KMS-11 (cell line): ENCODE data around the gene MT4.

Experiments
- H2AFZ ChIP-seq: fragments of 200-600 bp; sonication (generic); 2 replicates; pipeline ENCODE4 v1.6.1; 2016; ENCODE audit warnings: antibody characterized with exemption, mixed run types, low read depth
- H3K27ac ChIP-seq: fragments of 200-600 bp; sonication (generic); 2 replicates; pipeline ENCODE4 v1.6.1; 2016; ENCODE audit warnings: mild to moderate bottlenecking, mixed run types
- H3K27me3 ChIP-seq: fragments of 200-600 bp; sonication (generic); 2 replicates; pipeline ENCODE4 v1.6.1; 2017; ENCODE audit warnings: mild to moderate bottlenecking, low read depth, mixed run types, moderate library complexity; ENCODE audit not compliant: insufficient read depth
- H3K36me3 ChIP-seq: fragments of 200-600 bp; sonication (generic); 2 replicates; pipeline ENCODE4 v1.6.1; 2017; ENCODE audit warnings: mild to moderate bottlenecking, mixed run types; ENCODE audit not compliant: insufficient read depth
- H3K4me1 ChIP-seq: fragments of 200-600 bp; sonication (generic); 2 replicates; pipeline ENCODE4 v1.6.1; 2016; ENCODE audit warnings: mild to moderate bottlenecking, low read depth, mixed run types; ENCODE audit not compliant: poor library complexity, severe bottlenecking
- H3K4me2 ChIP-seq: fragments of 200-600 bp; sonication (generic); 2 replicates; pipeline ENCODE4 v1.7.0; 2016; ENCODE audit warnings: mild to moderate bottlenecking, mixed run types
- H3K4me3 ChIP-seq: fragments of 200-600 bp; sonication (generic); IDR thresholded peaks from 2 replicates; pipeline ENCODE4 v1.6.1; 2017; ENCODE audit warnings: low read depth, low read length, mixed read lengths; ENCODE audit not compliant: insufficient read depth
- H3K79me2 ChIP-seq: fragments of 200-600 bp; sonication (generic); 2 replicates; pipeline ENCODE4 v1.6.1; 2016; ENCODE audit warnings: low read depth, mixed run types; ENCODE audit not compliant: insufficient read depth
- H3K9ac ChIP-seq: fragments of 200-600 bp; sonication (generic); 2 replicates; pipeline ENCODE4 v1.6.1; 2016; ENCODE audit warnings: mild to moderate bottlenecking, mixed run types
- H4K20me1 ChIP-seq: fragments of 200-600 bp; sonication (generic); 2 replicates; pipeline ENCODE4 v1.6.1; 2016; ENCODE audit warnings: mild to moderate bottlenecking, mixed run types; ENCODE audit not compliant: insufficient read depth
- TF ChIP-seq, protein P1 (sequence below): fragments of 200-600 bp; sonication (generic); conservative IDR thresholded peaks from 2 replicates; pipeline ENCODE4 v1.6.1; 2017; ENCODE audit warnings: low read depth, mild to moderate bottlenecking, antibody characterized with exemption, low read length, moderate library complexity, mixed read lengths

The MT4 gene

DNA sequence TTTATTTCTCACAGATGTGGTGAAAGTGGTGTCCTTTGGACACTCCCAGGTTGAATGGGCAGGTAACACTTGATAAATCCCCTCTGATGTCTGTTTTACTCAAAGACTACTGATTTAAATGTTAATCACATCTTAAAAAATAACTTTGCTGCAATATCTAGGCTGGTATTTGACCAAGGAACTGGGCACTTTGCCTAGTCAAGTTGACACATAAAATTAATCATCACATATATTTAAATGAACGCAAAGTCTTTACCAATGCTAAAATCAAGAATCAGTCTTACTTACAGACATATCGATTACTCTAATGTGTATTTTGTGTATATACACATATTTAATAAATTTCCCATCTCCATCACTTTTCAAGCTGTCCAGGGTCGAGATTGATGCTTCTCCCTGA, 50.5 kb downstream of the MT4 start:
- H4K20me1 ChIP-seq = no peaks in the 10 kb centered on the region
- no peak overlapping the region for H2AFZ ChIP-seq
- H3K4me2 ChIP-seq = no peak overlapping the region
- TF ChIP-seq, protein P1, sequence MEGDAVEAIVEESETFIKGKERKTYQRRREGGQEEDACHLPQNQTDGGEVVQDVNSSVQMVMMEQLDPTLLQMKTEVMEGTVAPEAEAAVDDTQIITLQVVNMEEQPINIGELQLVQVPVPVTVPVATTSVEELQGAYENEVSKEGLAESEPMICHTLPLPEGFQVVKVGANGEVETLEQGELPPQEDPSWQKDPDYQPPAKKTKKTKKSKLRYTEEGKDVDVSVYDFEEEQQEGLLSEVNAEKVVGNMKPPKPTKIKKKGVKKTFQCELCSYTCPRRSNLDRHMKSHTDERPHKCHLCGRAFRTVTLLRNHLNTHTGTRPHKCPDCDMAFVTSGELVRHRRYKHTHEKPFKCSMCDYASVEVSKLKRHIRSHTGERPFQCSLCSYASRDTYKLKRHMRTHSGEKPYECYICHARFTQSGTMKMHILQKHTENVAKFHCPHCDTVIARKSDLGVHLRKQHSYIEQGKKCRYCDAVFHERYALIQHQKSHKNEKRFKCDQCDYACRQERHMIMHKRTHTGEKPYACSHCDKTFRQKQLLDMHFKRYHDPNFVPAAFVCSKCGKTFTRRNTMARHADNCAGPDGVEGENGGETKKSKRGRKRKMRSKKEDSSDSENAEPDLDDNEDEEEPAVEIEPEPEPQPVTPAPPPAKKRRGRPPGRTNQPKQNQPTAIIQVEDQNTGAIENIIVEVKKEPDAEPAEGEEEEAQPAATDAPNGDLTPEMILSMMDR = no peak
- no peaks in the 10 kb centered on the region for H3K4me1 ChIP-seq
- H3K27ac ChIP-seq = no peak overlapping the region
- H3K27me3 ChIP-seq = peaks cover 5% of the 10 kb centered on the region; the same call in 1 of the 2 replicates
- H3K4me3 ChIP-seq = no peak overlapping the region
- no peaks in the 10 kb centered on the region for H3K79me2 ChIP-seq
- no peak overlapping the region for H3K9ac ChIP-seq
- no peaks in the 10 kb centered on the region for H3K36me3 ChIP-seq

DNA sequence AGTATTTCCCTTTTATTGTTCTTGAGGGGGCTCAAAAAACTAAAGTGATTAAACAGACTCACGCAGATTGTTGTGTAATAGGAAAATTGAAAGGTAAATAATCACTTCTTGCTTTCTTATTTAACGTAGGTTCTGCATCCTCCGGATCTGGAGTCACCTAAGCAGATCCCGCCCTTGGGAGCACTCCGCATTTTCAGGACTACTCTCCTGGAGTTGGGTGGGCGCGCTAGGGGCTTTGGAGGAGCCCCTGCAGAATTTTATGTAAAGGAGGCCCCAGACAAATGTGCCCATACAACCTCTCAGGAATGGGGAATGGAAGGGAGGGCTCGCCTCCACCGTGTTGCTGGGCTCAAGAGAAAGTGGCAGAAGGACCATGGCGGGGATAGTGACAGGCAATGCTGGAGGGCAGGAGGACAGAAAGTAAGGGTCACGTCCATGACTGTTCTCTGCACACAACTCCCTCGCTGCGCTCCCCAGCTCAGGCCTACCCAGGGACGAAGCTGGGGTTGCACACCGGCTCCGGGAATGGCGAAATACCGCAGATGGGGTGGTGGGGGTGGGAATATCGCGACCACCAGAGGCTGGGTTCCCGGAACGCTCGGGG, 51.8 kb downstream of the MT4 start:
- Histone ChIP-seq H3K4me2 (no peak overlapping the region), H3K36me3 (no peaks in the 10 kb centered on the region), H3K4me3 (no peak overlapping the region), H3K27me3 (no peaks in the 10 kb centered on the region), H3K27ac (no peak overlapping the region), H4K20me1 (no peaks in the 10 kb centered on the region), H3K4me1 (no peaks in the 10 kb centered on the region), H3K9ac (no peak overlapping the region), H3K79me2 (no peaks in the 10 kb centered on the region), H2AFZ (no peak overlapping the region)
- TF ChIP-seq, protein P1 = no peak

DNA sequence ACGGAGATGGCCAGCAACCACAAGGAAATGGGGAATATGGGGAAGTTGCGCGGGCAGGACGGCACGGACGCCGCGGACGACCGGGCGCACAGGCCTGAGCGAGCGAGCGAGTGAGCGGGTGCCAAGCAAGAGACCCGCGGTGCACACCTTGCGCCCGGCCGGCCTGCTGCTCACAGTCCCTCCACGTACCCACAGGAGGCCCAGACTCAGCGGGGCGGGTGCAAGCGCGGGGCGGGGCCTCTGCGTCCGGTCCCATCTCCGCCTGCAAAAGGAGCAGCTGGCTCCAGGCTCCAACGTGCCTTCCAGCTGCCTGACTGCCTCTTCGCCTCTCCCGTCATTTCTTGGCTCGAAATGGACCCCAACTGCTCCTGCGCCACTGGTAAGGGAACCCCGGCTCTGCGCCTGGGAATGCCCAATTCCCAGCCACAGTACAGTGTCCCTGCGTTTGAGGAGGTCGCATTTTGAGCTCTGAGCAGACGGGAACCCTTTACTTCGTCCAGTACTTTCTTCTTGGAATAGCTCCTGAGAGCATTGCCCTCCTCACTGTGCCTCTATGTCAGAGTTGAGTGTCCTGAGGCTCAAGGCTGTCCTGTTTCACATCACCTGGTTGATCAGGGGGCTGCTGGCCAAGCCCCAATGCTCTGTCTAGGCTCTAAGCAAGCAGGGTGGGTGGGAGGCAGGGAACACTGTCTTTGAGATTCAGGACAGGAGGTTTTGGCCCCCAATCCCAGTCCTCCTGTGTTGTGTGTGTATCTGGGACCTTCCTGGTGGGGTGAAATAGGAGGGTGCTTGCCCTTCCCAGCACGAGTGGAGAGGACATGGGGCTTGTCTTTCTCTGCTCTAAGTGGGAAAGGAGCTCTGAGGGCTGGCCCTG, 52.6 kb downstream of the MT4 start:
- Histone ChIP-seq H4K20me1 (no peaks in the 10 kb centered on the region), H3K4me3 (no peak overlapping the region), H3K36me3 (no peaks in the 10 kb centered on the region), H3K27me3 (no peaks in the 10 kb centered on the region), H3K4me2 (no peak overlapping the region), H3K27ac (no peak overlapping the region), H3K9ac (no peak overlapping the region), H3K79me2 (no peaks in the 10 kb centered on the region), H3K4me1 (no peaks in the 10 kb centered on the region), H2AFZ (no peak overlapping the region)
- TF ChIP-seq, protein P1 = no peak

DNA sequence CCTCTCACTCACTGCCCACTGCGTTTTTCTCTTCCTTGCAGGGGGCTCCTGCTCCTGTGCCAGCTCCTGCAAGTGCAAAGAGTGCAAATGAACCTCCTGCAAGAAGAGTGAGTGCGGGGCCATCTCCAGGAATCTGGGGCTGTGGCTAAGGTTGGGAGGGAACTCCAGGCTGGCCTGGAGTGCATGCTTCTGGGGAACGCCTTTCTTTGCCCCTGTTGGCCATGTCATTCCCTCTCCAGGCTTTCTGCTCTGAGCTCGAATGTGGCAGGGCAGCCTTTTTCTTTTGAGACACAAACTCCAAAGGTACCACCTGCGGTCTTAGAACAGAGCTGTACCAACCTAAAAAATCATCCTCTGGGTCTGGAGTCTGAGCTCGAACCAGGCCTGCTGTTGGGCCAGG, 53.3 kb downstream of the MT4 start:
- Histone ChIP-seq H3K4me3 (no peak overlapping the region), H4K20me1 (no peaks in the 10 kb centered on the region), H3K79me2 (no peaks in the 10 kb centered on the region), H3K4me2 (no peak overlapping the region), H3K9ac (no peak overlapping the region), H3K27me3 (no peaks in the 10 kb centered on the region), H2AFZ (no peak overlapping the region), H3K27ac (no peak overlapping the region), H3K36me3 (no peaks in the 10 kb centered on the region), H3K4me1 (no peaks in the 10 kb centered on the region)
- TF ChIP-seq, protein P1 = no peak
